Measurements from ENCODE around the gene ABCD4.
"Not testable (repeated sequence)": the region's sequence is repeated elsewhere in the genome, so short reads cannot be mapped to it uniquely, and the experiment has no call there.

ABCD4 gene

DNA sequence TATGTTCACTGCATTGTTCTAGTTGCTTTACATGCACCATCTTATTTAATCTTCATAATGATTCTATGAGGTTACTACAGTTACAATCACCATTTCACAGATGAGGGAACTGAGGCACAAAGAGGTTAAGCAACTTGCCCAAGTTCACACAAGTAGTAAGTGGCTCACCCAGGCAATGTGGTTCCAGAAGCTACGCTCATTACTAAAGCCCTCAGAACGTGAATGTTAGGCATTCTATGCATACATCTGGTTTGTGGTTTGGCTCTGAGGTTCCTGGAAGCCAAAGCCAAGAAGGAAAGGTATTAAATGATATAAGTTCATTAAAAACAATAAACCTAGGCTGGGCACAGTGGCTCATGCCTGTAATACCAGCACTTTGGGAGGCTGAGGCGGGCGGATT is 31.2 kb upstream of the ABCD4 start:
- Histone ChIP-seq H3K9me3 (replicated peaks; ENCODE audit: insufficient read depth, low read length) (no peaks in the 10 kb centered on the region), H3F3A (ENCODE audit: insufficient read depth, low read length) (no peaks in the 10 kb centered on the region), H3K4me1 (ENCODE audit: low read length) (no peaks in the 10 kb centered on the region), H3K4me2 (ENCODE audit: low read depth, low read length) (no peak overlapping the region), H3K4me3 (ENCODE audit: low read length) (no peak overlapping the region), H3K27me3 (replicated peaks; ENCODE audit: insufficient read depth, low read length) (no peaks in the 10 kb centered on the region), H3K27ac (ENCODE audit: low read length) (no peak overlapping the region), H2AFZ (ENCODE audit: low read length) (no peak overlapping the region), H3K36me3 (replicated peaks; ENCODE audit: insufficient read depth, low read length) (no peaks in the 10 kb centered on the region), H4K20me1 (ENCODE audit: insufficient read depth, low read length) (no peaks in the 10 kb centered on the region), H3K79me2 (ENCODE audit: low read length) (no peaks in the 10 kb centered on the region), H3K9ac (ENCODE audit: low read length) (no peak overlapping the region), H3K9me2 (replicated peaks; ENCODE audit: insufficient read depth, low read length) (no peaks in the 10 kb centered on the region)
- TF ChIP-seq, protein P1, sequence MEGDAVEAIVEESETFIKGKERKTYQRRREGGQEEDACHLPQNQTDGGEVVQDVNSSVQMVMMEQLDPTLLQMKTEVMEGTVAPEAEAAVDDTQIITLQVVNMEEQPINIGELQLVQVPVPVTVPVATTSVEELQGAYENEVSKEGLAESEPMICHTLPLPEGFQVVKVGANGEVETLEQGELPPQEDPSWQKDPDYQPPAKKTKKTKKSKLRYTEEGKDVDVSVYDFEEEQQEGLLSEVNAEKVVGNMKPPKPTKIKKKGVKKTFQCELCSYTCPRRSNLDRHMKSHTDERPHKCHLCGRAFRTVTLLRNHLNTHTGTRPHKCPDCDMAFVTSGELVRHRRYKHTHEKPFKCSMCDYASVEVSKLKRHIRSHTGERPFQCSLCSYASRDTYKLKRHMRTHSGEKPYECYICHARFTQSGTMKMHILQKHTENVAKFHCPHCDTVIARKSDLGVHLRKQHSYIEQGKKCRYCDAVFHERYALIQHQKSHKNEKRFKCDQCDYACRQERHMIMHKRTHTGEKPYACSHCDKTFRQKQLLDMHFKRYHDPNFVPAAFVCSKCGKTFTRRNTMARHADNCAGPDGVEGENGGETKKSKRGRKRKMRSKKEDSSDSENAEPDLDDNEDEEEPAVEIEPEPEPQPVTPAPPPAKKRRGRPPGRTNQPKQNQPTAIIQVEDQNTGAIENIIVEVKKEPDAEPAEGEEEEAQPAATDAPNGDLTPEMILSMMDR (IDR thresholded peaks at IDR 0.05; ENCODE audit: low read length) = no peak
- TF ChIP-seq EZH2 (optimal IDR thresholded peaks at IDR 0.05; ENCODE audit: low read depth, low read length) = no peak
- TF ChIP-seq EZH2phosphoT487 (IDR thresholded peaks at IDR 0.05; ENCODE audit: low read length) = no peak
- no peak for DNase-seq

DNA sequence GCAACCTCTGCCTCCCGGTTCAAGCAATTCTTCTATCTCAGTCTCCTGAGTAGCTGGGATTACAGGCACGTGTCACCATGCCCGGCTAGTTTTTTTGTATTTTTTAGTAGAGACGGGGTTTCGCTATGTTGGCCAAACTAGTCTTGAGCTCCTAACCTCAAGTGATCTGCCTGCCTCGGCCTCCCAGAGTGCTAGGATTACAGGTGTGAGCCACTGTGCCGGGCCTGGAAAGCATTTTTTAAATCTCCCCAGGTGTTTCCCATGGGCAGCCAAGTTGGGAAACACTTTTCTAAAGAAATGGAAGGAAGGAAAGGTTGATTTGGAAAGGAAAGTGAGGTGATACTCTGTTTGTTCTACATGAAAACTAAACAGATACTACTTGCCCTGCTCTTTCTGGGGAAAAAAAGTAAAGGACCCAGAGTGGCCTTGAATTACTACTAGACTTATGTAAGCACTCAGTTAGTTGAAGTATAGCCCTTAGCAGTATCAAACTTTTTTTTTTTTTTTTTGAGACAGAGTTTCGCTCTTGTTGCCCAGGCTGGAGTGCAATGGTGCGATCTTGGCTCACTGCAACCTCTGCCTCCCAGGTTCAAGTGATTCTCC is 27.3 kb upstream of the ABCD4 start:
- not testable (repeated sequence) for H3K4me2 ChIP-seq (ENCODE audit: low read depth, low read length); H3K9me2 ChIP-seq (replicated peaks; ENCODE audit: insufficient read depth, low read length); H3K27ac ChIP-seq (ENCODE audit: low read length); H3K27me3 ChIP-seq (replicated peaks; ENCODE audit: insufficient read depth, low read length); H3K79me2 ChIP-seq (ENCODE audit: low read length); H2AFZ ChIP-seq (ENCODE audit: low read length); H3K36me3 ChIP-seq (replicated peaks; ENCODE audit: insufficient read depth, low read length); H3K9ac ChIP-seq (ENCODE audit: low read length); H3K4me1 ChIP-seq (ENCODE audit: low read length); DNase-seq; H3F3A ChIP-seq (ENCODE audit: insufficient read depth, low read length); H3K4me3 ChIP-seq (ENCODE audit: low read length); H3K9me3 ChIP-seq (replicated peaks; ENCODE audit: insufficient read depth, low read length); H4K20me1 ChIP-seq (ENCODE audit: insufficient read depth, low read length)

DNA sequence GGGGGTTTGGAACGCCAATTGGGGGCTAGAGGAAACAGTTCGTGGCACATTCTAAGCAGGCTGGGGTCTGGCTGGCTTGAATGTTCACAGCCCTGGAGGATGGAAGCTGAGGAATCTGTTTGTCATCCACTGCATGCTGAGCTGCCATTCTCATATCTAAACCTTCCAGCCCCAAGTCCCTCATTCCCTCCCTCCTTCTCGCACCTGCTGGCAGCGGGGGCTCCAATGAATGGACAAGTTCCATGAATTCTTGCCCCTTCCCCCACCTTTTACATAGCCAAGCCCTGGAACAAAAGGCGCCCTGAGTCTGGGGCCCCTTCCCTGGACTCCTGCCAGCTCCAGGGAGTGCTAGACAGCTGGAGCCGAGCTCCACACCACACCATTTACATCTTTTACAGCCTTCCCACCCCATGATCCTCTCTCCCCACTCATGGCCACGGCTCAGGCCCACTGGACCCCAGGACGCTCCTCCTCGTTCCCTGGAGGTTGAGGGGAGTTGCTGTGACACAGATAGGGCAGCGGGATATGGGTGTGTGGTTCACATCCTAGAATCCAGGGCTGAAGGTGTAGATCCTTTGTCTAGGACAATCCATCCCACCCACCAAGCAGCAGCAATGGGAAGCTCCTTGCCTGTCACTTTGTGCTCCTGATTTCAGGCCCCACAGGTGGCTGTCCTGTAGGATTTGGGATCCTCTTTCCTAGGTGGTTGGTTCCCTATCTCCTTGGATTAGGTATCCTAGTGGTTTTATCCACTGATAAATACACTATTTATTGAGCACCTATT is 23.8 kb upstream of the ABCD4 start:
- H3K9me3 ChIP-seq (replicated peaks; ENCODE audit: insufficient read depth, low read length) = no peaks in the 10 kb centered on the region
- no peaks in the 10 kb centered on the region for H3K79me2 ChIP-seq (ENCODE audit: low read length)
- H3K27me3 ChIP-seq (replicated peaks; ENCODE audit: insufficient read depth, low read length) = no peaks in the 10 kb centered on the region
- H4K20me1 ChIP-seq (ENCODE audit: insufficient read depth, low read length) = no peaks in the 10 kb centered on the region
- H3K4me1 ChIP-seq (ENCODE audit: low read length) = no peaks in the 10 kb centered on the region
- no peaks in the 10 kb centered on the region for H3K9me2 ChIP-seq (replicated peaks; ENCODE audit: insufficient read depth, low read length)
- no peak for DNase-seq
- no peak overlapping the region for H3K27ac ChIP-seq (ENCODE audit: low read length)
- TF ChIP-seq, protein P1 (IDR thresholded peaks at IDR 0.05; ENCODE audit: low read length) = no peak
- TF ChIP-seq EZH2 (optimal IDR thresholded peaks at IDR 0.05; ENCODE audit: low read depth, low read length) (no peak), EZH2phosphoT487 (IDR thresholded peaks at IDR 0.05; ENCODE audit: low read length) (no peak)
- no peak overlapping the region for H3K9ac ChIP-seq (ENCODE audit: low read length)
- H3K36me3 ChIP-seq (replicated peaks; ENCODE audit: insufficient read depth, low read length) = no peaks in the 10 kb centered on the region
- no peak overlapping the region for H3K4me2 ChIP-seq (ENCODE audit: low read depth, low read length)
- H2AFZ ChIP-seq (ENCODE audit: low read length) = no peak overlapping the region
- no peaks in the 10 kb centered on the region for H3F3A ChIP-seq (ENCODE audit: insufficient read depth, low read length)
- H3K4me3 ChIP-seq (ENCODE audit: low read length) = no peak overlapping the region

DNA sequence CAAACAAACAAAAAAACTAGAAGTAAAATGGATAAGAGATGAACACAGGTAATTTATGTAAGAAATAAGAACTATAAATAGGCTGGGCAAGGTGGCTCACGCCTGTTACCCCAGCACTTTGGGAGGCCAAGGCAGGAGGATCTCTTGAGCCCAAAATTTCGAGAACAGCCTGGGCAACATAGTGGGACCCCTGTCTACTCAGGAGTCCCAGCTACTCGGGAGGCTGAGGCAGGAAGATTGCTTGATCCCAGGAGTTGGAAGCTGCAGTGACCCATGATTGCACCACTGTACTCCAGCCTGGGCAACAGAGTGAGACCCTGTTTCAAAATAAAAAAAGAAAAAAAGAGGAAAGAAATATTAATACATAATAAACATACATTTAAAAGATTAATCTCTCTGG is 22.7 kb upstream of the ABCD4 start:
- Histone ChIP-seq H3K27me3 (replicated peaks; ENCODE audit: insufficient read depth, low read length) (no peaks in the 10 kb centered on the region), H3K4me3 (ENCODE audit: low read length) (no peak overlapping the region), H3K9me2 (replicated peaks; ENCODE audit: insufficient read depth, low read length) (no peaks in the 10 kb centered on the region), H3K36me3 (replicated peaks; ENCODE audit: insufficient read depth, low read length) (no peaks in the 10 kb centered on the region), H3K27ac (ENCODE audit: low read length) (no peak overlapping the region), H3K4me2 (ENCODE audit: low read depth, low read length) (no peak overlapping the region), H3K79me2 (ENCODE audit: low read length) (no peaks in the 10 kb centered on the region), H4K20me1 (ENCODE audit: insufficient read depth, low read length) (no peaks in the 10 kb centered on the region), H3F3A (ENCODE audit: insufficient read depth, low read length) (no peaks in the 10 kb centered on the region), H3K9ac (ENCODE audit: low read length) (no peak overlapping the region), H2AFZ (ENCODE audit: low read length) (no peak overlapping the region), H3K9me3 (replicated peaks; ENCODE audit: insufficient read depth, low read length) (no peaks in the 10 kb centered on the region), H3K4me1 (ENCODE audit: low read length) (no peaks in the 10 kb centered on the region)
- no peak for DNase-seq
- TF ChIP-seq EZH2phosphoT487 (IDR thresholded peaks at IDR 0.05; ENCODE audit: low read length) (no peak), EZH2 (optimal IDR thresholded peaks at IDR 0.05; ENCODE audit: low read depth, low read length) (no peak)
- TF ChIP-seq, protein P1 (IDR thresholded peaks at IDR 0.05; ENCODE audit: low read length) = no peak
